Gastroesophageal sphincter (tissue), 4 donors: ENCODE measurements around the gene PCDHA6. TPM values are rescaled to one million over a fixed set of nuclear protein-coding genes. Genes with fewer than 3 reads are reported as not detected.
"Not testable (repeated sequence)": the region's sequence is repeated elsewhere in the genome, so short reads cannot be mapped to it uniquely, and the experiment has no call there.

ENCODE experiments used
- ATAC-seq: fragments of 150-250 bp; one replicate; pipeline ENCODE4 v1.9.1; 2016; ENCODE audit warnings: mild to moderate bottlenecking, moderate library complexity
- H3K27ac ChIP-seq, 4 donors: fragments of 200-600 bp; sonication (generic) in 3 of 4; 1 replicate in 3 of 4; 2 replicates in 1 of 4; pipeline ENCODE4 v1.5.1; 2016 to 2019
- H3K27me3 ChIP-seq: fragments of 200-600 bp; sonication (generic); one replicate; pipeline ENCODE4 v1.5.1; 2019
- H3K36me3 ChIP-seq, 2 donors: fragments of 200-600 bp; sonication (generic); one replicate each; pipeline ENCODE4 v1.5.1; 2019; ENCODE audit warnings: control low read depth in 1 of 2
- H3K4me1 ChIP-seq, 3 donors: fragments of 200-600 bp; sonication (generic); 1 replicate in 2 of 3; 2 replicates in 1 of 3; pipeline ENCODE4 v1.5.1; 2016 to 2019; ENCODE audit warnings: control low read depth in 2 of 3
- H3K4me3 ChIP-seq, 2 donors: fragments of 200-600 bp; sonication (generic); one replicate each; pipeline ENCODE4 v1.5.1; 2019; ENCODE audit warnings: mild to moderate bottlenecking in 1 of 2, moderate library complexity in 1 of 2
- H3K9me3 ChIP-seq, 3 donors: fragments of 200-600 bp; sonication (generic); one replicate each; pipeline ENCODE4 v1.5.1; 2017 to 2019; ENCODE audit warnings: control low read depth in 2 of 3
- EP300 ChIP-seq: sonication (generic); formaldehyde crosslinking; IDR thresholded peaks from one replicate; pipeline ENCODE4 v1.6.1; 2017; ENCODE audit warnings: antibody characterized with exemption, mild to moderate bottlenecking
- POLR2A ChIP-seq, 2 donors: fragments of 450-650 bp; IDR thresholded peaks; one replicate each; pipeline ENCODE4 v1.6.1; 2017; ENCODE audit warnings: antibody characterized with exemption in 2 of 2, mild to moderate bottlenecking in 2 of 2, moderate library complexity in 1 of 2
- POLR2AphosphoS5 ChIP-seq: sonication (generic); formaldehyde crosslinking; IDR thresholded peaks from one replicate; pipeline ENCODE4 v1.6.1; 2017; ENCODE audit warnings: antibody characterized with exemption
- WGBS, 2 donors: methylation state at CpG; one replicate each; pipeline ENCODE4 v1.1.5; 2018; ENCODE audit warnings: low coverage in 1 of 2; 5-methylcytosine and 5-hydroxymethylcytosine counted together
- total RNA-seq, 4 donors: library from RNA; depleted of rRNA; stranded (reverse); fragments of >200 nt; gene quantifications; one replicate each; pipeline ENCODE4 v1.1.0, GENCODE V29; 2016
- TF ChIP-seq, protein P1 (sequence below), 4 experiments: fragments of 200-600 bp in 2 of 4; fragments of 450-650 bp in 2 of 4; sonication (generic) in 1 of 4; IDR thresholded peaks; one replicate each; pipeline ENCODE4 v1.5.1; 2017 to 2019; ENCODE audit warnings: antibody characterized with exemption in 4 of 4, mild to moderate bottlenecking in 2 of 4, moderate library complexity in 2 of 4

PCDHA6 gene
- total RNA-seq, 4 donors from 2014 or later = 0.31 to 1.4 (median 0.73) TPM

DNA sequence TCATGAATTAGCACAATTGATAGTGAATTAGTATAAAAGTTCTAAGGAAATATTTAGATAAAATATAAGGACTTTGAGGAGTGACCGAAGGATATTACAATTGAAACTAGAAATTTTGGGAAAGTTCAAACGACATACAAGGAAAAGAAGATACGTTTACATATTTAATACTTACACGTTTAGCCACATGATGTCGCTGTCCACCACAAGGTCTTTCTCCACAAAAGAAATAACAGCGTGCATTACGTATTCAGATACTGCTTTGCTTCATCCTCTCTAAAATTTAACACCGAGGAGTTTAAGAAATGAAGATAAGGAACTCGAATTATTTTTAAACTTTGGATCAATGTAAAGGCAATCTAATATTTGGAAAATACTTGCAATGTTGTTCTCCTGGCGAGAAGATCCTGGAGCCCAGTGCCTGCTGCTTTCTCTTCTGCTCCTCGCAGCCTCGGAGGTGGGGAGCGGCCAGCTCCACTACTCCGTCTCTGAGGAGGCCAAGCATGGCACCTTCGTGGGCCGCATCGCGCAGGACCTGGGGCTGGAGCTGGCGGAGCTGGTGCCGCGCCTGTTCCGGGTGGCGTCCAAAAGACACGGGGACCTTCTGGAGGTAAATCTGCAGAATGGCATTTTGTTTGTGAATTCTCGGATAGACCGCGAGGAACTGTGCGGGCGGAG is 26.8 kb upstream of the PCDHA6 start, which contains the start of gene PCDHA3:
TSS of gene PCDHA3 (plus strand) at position 242 of the 678 bp plus-strand sequence.
- Histone ChIP-seq H3K4me1 (no peaks in the 10 kb centered on the region), H3K9me3 (peaks cover 0 to 53% (median 3%) of the 10 kb centered on the region in 3 donors), H3K4me3 (peak within 1 kb of the TSS; percentile 1 to 42), H3K27ac (peak within 1 kb of the TSS in 1 of 4 donors; percentile 55), H3K27me3 (peaks cover 52% of the 10 kb centered on the region), H3K36me3 (no peaks in the 10 kb centered on the region)
- no peak for TF ChIP-seq POLR2AphosphoS5
- no peak for TF ChIP-seq POLR2A (IDR thresholded peaks at IDR 0.05)
- TF ChIP-seq, protein P1, sequence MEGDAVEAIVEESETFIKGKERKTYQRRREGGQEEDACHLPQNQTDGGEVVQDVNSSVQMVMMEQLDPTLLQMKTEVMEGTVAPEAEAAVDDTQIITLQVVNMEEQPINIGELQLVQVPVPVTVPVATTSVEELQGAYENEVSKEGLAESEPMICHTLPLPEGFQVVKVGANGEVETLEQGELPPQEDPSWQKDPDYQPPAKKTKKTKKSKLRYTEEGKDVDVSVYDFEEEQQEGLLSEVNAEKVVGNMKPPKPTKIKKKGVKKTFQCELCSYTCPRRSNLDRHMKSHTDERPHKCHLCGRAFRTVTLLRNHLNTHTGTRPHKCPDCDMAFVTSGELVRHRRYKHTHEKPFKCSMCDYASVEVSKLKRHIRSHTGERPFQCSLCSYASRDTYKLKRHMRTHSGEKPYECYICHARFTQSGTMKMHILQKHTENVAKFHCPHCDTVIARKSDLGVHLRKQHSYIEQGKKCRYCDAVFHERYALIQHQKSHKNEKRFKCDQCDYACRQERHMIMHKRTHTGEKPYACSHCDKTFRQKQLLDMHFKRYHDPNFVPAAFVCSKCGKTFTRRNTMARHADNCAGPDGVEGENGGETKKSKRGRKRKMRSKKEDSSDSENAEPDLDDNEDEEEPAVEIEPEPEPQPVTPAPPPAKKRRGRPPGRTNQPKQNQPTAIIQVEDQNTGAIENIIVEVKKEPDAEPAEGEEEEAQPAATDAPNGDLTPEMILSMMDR (IDR thresholded peaks at IDR 0.05) = peak in 2 of 4 experiments; percentile 20 to 47
- TF ChIP-seq EP300 = no peak
- 16 to 18% methylated on average over 9 to 14 of the region's 29 CpGs for WGBS, 2 donors
- ATAC-seq = no peak

DNA sequence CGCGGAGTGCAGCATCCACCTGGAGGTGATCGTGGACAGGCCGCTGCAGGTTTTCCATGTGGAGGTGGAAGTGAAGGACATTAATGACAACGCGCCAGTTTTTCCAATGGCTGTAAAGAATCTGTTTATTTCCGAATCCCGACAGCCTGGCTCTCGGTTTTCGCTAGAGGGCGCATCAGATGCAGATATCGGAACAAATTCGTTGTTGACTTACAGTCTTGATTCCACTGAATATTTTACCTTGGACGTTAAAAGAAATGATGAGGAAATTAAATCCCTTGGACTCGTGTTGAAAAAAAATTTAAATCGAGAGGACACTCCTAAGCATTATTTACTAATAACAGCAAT is 26.3 kb upstream of the PCDHA6 start:
- WGBS, 2 donors = 0 to 9% methylated on average over 1 to 10 of the region's 16 CpGs
- TF ChIP-seq POLR2AphosphoS5 = no peak
- TF ChIP-seq EP300 = no peak
- TF ChIP-seq, protein P1 (IDR thresholded peaks at IDR 0.05) = peak in 1 of 4 experiments; percentile 46
- no peak for TF ChIP-seq POLR2A (IDR thresholded peaks at IDR 0.05)
- Histone ChIP-seq H3K36me3 (no peaks in the 10 kb centered on the region), H3K27me3 (peaks cover 52% of the 10 kb centered on the region), H3K4me3 (peak overlapping the region; percentile 1 to 42), H3K27ac (peak overlapping the region in 1 of 4 donors; percentile 55), H3K4me1 (no peaks in the 10 kb centered on the region), H3K9me3 (peaks cover 0 to 53% (median 3%) of the 10 kb centered on the region in 3 donors)
- no peak for ATAC-seq

DNA sequence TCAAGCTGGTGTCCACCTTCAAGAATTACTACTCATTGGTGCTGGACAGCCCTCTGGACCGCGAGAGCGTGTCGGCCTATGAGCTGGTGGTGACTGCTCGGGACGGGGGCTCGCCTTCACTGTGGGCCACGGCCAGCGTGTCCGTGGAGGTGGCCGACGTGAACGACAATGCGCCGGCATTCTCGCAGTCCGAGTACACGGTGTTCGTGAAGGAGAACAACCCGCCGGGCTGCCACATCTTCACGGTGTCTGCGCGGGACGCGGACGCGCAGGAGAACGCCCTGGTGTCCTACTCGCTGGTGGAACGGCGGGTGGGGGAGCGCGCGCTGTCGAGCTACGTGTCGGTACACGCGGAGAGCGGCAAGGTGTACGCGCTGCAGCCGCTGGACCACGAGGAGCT is 25.4 kb upstream of the PCDHA6 start:
- H3K27me3 ChIP-seq = peaks cover 53% of the 10 kb centered on the region
- not testable (repeated sequence) for H3K36me3 ChIP-seq, H3K4me1 ChIP-seq, ATAC-seq, H3K27ac ChIP-seq, H3K4me3 ChIP-seq
- H3K9me3 ChIP-seq = peaks cover 0 to 54% (median 3%) of the 10 kb centered on the region in 3 donors
- 60% methylated on average over 2 of the region's 45 CpGs; no CpG with 5 or more reads in 1 of the 2 donors for WGBS, 2 donors

DNA sequence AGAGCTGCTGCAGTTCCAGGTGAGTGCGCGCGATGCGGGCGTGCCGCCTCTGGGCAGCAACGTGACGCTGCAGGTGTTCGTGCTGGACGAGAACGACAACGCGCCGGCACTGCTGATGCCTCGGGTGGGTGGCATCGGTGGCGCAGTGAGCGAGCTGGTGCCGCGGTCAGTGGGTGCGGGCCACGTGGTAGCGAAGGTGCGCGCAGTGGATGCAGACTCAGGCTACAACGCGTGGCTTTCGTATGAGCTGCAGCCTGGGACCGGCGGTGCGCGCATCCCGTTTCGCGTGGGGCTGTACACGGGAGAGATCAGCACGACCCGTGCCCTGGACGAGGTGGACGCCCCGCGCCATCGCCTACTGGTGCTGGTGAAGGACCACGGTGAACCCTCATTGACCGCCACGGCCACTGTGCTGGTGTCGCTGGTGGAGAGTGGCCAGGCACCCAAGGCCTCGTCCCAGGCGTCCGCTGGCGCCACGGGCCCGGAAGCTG is 24.9 kb upstream of the PCDHA6 start:
- Histone ChIP-seq H3K27me3 (peaks cover 58% of the 10 kb centered on the region), H3K4me3 (no peak overlapping the region), H3K4me1 (no peaks in the 10 kb centered on the region), H3K36me3 (no peaks in the 10 kb centered on the region), H3K9me3 (peaks cover 0 to 55% (median 3%) of the 10 kb centered on the region in 3 donors), H3K27ac (no peak overlapping the region)
- no peak for TF ChIP-seq EP300
- TF ChIP-seq, protein P1 (IDR thresholded peaks at IDR 0.05) = no peak
- no peak for TF ChIP-seq POLR2A (IDR thresholded peaks at IDR 0.05)
- no peak for TF ChIP-seq POLR2AphosphoS5
- ATAC-seq = no peak
- WGBS, 2 donors = no CpG with 5 or more reads among the region's 53 CpGs

DNA sequence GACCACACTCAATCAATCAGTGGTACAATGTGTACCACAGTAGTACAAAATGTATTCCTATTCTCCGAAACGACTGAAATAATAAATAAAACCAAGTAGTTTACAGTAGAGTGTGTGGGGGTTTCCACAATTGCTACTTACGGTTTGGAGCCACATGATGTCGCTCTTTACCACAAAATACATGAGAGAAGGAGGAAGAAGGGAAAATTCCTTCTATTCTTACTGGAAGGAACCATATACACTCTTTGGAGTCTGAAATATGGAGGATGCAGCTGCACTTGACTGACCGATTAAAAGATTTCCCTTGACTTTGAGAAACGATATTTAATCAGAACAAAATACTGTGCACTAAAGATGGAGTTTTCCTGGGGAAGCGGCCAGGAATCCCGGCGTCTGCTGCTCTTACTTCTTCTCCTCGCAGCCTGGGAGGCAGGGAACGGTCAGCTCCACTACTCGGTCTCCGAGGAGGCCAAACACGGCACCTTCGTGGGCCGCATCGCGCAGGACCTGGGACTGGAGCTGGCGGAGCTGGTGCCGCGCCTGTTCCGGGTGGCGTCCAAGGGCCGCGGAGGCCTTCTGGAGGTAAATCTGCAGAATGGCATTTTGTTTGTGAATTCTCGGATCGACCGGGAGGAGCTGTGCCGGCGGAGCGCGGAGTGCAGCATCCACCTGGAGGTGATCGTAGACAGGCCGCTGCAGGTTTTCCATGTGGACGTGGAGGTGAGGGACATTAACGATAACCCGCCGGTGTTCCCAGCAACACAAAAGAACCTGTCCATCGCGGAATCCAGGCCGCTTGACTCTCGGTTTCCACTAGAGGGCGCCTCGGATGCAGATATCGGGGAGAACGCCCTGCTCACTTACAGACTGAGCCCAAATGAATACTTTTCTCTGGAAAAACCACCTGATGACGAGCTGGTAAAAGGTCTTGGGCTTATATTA is 20.7 kb upstream of the PCDHA6 start, which contains the start of gene PCDHA4:
TSS of gene PCDHA4 (plus strand) at position 235 of the 942 bp plus-strand sequence.
- ATAC-seq = no peak
- WGBS, 2 donors = 20 to 35% methylated on average over 8 to 9 of the region's 47 CpGs
- peaks cover 59% of the 10 kb centered on the region for H3K27me3 ChIP-seq

DNA sequence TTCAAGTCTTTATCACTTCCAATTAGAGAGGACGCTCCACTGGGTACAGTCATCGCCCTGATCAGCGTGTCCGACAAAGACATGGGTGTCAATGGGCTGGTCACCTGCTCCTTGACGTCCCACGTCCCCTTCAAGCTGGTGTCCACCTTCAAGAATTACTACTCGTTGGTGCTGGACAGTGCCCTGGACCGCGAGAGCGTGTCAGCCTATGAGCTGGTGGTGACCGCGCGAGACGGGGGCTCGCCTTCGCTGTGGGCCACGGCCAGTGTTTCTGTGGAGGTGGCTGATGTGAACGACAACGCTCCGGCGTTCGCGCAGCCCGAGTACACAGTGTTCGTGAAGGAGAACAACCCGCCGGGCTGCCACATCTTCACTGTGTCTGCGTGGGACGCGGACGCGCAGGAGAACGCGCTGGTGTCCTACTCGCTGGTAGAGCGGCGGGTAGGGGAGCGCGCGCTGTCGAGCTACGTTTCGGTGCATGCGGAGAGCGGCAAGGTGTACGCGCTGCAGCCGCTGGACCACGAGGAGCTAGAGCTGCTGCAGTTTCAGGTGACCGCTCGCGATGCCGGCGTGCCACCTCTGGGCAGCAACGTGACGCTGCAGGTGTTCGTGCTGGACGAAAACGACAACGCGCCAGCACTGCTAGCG is 19.4 kb upstream of the PCDHA6 start:
- not testable (repeated sequence) for H3K4me1 ChIP-seq, H3K4me3 ChIP-seq, ATAC-seq, H3K36me3 ChIP-seq, H3K27ac ChIP-seq
- H3K27me3 ChIP-seq = peaks cover 47% of the 10 kb centered on the region
- WGBS, 2 donors = 50 to 69% methylated on average over 4 to 6 of the region's 62 CpGs
- H3K9me3 ChIP-seq = peaks cover 0 to 63% (median 0%) of the 10 kb centered on the region in 3 donors

More for the DNA sequence above, 20.7 kb upstream of the PCDHA6 start, which contains the start of gene PCDHA4:
- Histone ChIP-seq H3K4me3 (peak within 1 kb of the TSS; percentile 21 to 40), H3K36me3 (no peaks in the 10 kb centered on the region), H3K9me3 (peaks cover 0 to 76% (median 0%) of the 10 kb centered on the region in 3 donors), H3K27ac (peak within 1 kb of the TSS in 2 of 4 donors; percentile 19 to 53), H3K4me1 (no peaks in the 10 kb centered on the region)
- TF ChIP-seq, protein P1 (IDR thresholded peaks at IDR 0.05) = peak in 1 of 4 experiments; percentile 48
- no peak for TF ChIP-seq POLR2AphosphoS5
